HG02970 (cell line): ENCODE measurements around the gene NR3C1.
A peak's percentile ranks its signal among the peaks of the same experiment; 100 is the strongest.

ENCODE experiments used
- ATAC-seq: cut with Tn5 transposase; IDR thresholded peaks from one replicate; pipeline ENCODE4 v1.9.1; 2021; ENCODE audit warnings: mild to moderate bottlenecking, moderate library complexity, moderate number of reproducible peaks; ENCODE audit not compliant: unreplicated experiment, low FRiP score

Gene NR3C1

DNA sequence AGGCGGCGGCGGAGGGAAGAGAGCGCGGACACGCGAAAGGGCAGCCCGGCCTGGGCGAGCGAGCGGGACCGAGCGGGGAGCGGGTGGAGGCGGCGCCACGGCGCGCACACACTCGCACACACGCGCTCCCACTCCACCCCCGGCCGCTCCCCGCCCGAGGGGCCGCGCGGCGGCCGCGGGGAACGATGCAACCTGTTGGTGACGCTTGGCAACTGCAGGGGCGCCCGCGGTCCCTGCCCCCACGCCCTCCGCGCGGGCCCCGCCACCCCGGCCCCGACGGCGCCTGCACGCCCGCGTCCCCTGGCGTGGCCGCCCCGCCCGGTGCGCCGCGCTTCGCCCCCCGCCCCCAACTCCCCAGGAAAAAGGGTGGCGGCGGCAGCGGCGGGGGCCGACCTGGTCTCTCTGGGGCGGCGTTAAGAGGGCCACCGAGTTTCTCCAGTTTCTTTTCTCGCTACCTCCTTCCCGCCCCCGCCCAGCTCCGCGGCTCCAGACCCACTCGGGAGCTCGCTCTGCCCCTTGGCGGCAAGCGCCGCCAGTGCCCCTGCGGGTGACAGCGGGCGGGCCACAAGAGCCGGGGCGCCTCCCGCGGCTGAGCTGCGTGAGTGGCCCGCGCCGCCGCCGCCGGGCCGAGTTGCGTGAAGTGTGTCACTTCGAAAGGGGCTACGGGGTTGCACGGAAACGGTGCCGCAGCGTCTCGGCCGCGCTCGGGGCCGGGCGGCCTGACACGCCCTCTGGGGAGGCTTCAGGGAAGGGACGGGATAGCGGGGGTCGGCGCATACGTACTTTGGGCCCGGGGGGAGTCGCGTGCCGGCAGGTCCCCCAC is at the start of gene NR3C1:
Gene NR3C1, minus strand, starts transcription at position 94 of the 823 bp plus-strand sequence. CDS start 2,847 bp downstream, outside the sequence.
- ATAC-seq: peak; percentile 63

DNA sequence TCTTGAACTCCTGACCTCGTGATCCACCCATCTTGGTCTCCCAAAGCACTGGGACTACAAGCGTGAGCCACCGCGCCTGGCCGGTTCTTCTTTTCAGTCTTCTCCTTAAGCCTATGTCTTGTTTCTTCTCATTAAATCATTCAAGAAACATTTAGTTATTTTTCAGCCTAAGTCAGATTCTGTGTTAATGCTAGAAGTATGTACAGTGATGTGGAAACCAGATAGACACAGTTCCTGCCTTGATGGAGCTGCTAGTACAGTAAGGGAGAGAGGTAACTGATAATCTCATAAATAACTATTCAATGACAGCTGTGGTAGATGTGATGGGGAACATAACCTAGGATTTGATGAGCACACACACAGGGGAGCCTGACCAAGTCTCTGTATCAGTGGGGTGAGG is 46.3 kb upstream of the NR3C1 start:
- no peak for ATAC-seq

DNA sequence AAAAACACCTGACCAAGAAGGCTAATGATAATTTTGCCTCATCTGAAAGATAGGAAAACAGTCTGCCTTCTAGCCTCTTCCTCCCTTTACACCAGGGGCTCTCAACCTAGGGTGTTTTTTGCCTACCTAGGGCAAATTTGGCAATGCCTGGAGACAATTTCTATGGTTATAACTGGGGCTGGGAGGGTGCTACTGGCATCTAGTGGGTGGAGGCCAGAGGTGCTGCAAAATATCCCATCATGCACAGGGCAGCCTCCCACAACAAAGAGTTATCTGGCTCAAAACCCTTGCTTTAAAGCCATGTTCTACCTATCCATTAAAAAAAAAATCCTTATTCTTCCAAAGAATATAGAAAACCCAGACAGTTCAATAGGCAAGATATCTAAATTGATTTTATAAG is 45.0 kb upstream of the NR3C1 start:
- ATAC-seq: no peak

DNA sequence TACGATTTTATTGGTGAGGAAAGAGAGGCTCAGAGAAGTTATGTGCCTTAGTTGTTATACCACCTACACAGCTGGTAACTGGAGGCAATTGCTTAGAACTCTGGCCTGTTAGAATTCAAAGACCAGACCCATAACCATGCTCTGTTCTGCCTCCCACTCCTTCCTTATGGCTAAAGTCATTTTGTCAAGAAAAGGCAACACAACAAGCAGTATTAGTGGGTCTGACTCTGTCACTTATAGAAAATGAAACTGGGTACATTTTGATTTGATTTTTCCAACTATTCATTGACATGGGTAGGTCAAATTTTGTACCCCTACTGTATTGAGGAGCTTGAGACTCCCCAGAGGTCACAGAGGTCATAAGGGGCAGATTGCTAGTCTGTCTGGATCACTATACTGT is 44.5 kb upstream of the NR3C1 start:
- ATAC-seq: no peak

DNA sequence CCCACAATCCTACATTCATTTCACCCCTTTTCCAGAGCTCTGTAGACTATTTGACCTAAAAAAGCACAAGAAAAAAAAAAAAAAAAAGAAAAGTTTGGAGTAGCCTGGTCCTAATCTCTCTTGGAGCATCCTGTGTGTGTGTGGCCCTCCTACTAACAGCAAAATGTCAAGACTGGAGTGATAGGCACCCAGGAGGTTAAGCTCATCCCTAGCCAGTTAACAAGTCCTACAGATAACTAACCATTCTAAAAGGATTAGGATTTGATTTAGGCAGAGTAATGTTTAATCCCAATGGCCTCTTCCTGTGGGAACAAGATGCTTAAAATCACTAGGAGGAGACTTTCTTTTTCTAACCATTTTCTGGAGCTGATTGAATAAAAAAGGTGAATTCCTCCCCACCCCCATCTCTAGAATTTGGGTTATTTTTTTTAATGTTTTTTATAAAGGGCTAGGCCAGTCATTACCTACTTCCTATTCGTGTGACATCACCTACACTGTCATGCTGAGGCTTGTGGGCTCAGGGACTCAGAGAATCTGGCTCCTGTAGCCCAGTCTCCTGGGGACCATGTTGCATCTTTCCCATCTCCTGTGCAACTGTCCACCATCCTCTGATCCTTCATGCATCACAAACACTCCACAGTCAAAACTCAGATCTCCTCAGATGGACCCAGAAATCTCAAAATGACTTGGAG is 43.2 kb upstream of the NR3C1 start:
- ATAC-seq: no peak

DNA sequence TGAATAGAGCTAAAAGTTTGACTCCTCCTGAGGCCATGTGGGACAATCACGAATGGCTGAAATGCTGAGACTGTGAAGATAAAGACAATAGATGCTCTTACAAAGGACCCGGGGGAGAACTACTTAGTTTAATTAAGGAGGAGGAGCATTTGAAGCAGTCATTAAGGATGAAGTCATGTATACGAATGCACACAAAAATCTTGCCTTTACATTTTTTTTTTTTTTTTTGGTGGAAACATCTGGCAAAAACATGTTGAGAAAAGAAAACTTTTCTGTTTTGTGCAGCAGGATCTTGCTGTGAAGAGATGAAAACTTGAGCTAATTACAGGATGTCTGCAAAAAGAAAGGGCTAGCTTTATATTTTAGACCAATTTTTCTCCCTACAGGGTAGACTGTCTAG is 42.3 kb upstream of the NR3C1 start:
- no peak for ATAC-seq

DNA sequence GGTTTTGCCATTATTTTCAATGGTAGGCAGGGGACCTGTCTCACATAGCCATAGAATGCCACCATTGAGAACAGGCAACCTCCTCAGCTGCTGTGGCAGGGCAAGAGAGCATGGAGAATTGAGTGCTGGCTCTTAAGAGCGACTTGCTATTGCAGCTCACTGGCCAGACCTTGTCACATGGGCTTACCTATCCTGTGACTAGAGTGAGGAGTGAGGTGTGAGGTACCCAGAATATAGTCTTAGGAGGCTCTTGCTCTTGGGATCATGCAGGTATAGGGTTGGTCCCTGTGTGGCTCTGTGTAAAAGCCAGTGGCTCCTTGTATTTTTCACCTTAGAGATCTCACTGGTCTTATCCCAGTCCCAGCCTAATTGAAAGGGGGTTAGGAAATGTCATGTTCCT is 39.8 kb upstream of the NR3C1 start:
- ATAC-seq: no peak

DNA sequence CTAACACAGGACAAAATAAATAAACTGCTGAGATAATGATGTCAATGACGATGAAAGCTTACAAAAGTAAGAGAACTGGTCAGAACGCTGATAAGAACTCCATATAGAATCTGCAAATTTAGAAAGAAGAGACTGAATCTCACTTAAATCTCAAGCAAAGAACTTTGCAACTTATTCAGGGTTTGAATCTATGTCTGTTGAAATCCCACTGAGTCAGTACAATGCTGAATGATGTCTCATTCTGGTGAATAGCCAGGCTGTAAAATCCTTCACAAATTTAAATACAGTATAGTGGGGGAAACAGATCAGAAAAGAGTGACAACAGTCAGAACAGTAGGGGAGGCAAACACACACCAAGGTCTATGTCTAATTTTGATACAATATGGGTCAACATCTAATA is 38.9 kb upstream of the NR3C1 start:
- no peak for ATAC-seq

DNA sequence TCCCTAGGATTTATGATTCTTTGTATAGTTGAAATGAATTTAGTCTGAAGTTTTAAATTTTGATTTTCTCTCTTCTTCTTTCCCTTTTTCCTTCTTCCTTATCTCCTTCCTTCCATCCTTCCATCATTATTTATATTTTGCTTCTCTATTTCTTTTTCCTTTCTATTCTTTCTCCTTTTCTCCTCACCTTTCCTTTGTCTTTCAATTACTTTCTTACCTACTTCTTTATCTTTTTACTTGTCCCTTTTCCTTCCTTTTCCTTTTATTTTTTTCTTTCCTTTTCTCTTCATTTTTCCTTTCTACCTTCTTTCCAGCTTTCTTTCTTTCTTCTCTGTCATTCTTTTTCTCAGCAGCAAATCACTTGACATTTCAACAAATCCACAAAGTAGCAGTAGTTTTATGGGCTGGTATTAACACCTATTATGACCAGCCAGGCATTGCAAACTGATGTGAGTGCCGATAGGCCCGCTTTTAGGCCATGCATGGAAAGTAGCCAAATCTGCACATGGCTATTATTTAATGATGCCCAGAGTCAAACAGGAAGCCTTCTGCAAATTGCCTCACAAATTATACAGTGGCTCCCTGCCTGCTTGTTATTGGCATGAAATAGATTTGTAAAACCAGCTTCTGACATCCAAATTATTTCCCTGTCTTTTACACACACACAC is 37.1 kb upstream of the NR3C1 start:
- no peak for ATAC-seq

DNA sequence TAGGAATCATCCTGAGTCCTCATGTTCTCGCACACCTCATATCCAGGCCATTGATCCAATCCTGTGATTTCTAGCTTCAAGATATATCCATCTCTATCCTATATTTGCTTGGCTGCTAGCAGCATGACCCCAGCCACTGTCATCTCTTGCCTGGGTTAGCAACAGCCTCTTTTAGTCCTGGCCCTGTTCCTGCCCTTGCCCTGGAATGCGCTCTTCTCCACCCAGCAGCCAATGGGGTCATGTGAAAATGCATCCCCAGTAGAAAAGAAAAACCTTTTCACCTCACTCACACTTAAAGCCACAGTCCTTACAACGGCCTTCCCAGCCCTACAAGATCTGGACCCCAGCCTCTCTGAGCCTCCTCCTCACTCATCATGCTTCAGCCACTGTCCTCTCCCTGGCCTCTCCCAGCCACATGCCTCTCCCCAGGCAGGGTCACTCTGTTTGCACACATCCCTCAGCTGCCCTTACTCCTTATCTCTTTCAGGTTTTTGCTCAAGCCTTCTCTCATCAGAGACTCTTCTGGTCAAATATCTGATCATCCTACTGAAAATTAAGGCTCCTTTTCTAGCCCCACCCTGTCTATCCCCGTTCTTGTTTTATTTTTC is 34.3 kb upstream of the NR3C1 start:
- ATAC-seq: no peak

DNA sequence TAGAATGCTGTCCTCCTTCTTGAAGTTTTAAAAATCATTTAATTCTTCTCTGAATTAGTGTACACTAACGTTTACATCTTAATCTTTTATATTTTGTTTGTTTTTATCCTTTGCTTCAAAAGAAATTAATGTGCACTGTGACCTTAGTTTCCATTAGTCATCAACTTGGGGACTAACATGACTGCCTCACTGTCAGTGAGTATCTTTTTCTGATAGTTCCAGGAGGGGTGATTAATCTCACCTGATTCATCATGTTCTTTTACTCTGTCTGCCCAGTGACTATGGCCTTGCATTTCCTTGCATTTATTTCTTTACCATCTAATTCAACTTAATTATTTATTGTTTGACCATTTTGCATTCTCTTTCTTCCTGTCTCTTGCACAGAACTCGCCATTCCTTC is 33.4 kb upstream of the NR3C1 start:
- no peak for ATAC-seq

DNA sequence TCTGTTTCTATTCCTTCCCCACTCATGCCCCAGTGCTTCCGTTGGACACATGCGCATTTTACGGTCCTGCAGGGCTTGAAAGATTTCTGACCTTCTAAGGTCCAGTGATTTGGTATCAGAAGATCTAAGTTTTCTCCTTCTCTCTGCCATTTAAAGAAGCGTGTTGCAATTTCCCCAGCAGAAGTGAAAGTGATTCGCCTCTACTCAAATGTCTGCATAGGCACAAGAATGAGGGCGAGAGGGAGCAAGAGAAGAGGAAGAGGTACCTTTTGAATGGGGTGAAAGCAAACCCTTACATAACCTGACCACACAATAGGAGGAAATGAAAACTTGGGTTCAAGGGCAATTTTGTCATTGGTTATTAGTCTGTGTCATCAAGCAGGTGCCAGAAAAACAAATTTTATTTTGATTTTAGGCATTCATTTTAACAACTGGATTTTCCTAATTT is 31.7 kb upstream of the NR3C1 start:
- no peak for ATAC-seq

DNA sequence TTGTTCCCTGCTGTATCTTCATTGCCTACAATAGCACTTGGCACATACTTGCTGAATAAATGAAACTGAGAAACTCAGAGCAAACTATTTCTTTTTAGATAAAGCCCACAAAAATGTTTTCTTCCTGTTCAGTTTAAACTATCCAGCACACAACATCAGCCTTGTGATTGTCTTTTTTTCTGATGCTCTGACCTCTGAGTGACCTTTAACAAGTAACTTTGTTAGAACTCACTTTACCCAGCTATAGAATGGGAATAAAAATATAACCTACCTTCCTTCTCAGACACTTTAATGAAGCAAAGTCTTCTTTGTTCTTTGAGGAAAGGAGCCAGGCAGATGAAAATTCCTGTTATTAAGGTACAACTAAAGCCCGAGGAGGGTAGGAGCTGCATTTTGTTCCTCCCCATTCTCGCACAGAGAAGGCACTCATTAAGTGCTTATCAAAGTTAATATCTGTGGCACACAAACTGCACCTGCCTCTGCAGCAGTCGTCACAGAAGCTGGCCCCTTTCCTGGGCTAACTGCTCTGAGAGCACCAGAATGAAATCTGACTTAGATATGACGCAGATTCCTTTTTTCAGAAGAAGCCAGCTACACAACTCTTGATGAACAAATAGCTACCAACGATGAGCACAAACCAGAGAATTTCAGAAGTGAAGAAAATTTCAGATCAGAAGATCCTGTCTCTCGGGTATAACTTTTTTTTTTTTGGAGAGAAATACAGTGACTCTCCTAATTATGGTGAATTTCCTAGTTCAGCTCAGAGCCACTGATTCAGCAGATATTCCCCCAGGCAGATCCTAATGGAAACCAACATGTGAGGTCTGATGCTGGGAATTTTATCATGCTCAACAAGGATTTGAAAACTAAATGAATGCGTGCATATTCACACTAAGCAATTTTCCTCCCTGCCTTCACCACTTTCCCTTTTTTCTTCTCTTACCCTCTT is 31.0 kb upstream of the NR3C1 start:
- no peak for ATAC-seq

DNA sequence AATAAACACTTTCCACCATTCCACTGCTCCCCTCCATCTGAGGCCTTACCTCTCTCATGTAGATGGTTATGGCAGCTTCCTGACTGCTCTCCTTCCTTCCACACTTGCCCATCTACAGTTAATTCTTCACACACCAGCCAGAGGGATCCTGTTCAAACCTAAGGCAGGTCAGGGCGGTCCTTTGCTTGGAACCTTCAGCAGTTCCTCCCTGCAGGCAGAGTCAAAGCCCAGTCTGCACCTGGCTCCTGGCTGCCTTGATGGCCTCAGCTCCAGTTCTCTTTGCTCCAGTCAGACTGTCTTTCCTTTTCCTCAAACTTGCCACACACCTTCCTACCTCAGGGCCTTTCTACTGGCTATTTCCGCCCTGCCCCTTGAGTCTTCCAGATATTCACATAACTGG is 30.2 kb upstream of the NR3C1 start:
- no peak for ATAC-seq

DNA sequence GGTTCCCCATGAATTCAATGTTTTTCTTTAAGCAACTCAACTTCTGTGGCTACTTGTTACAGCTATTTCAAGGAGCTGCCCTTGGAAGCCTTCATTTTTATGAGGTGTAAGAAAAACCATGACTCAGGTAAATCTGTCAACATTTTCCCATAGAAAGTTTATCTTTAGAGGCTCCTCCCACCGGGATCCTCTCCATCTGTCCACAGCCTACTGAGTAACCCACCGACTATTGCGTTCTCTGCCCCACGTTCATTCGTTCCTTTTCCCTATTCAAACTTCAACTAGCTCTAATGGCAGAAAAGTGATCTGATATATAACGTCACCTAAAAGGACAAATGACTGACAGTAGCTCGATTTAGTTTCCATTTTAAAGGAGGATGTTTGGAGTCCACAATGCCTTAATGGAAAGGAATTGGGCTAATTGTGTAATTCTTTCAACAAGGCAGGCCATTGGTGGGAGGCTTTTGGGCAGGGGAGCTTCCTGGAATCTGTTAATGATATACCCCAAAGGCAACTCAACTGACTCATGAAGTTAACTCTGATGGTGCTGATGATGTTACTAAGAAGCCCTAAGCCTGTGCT is 29.3 kb upstream of the NR3C1 start:
- ATAC-seq: no peak

DNA sequence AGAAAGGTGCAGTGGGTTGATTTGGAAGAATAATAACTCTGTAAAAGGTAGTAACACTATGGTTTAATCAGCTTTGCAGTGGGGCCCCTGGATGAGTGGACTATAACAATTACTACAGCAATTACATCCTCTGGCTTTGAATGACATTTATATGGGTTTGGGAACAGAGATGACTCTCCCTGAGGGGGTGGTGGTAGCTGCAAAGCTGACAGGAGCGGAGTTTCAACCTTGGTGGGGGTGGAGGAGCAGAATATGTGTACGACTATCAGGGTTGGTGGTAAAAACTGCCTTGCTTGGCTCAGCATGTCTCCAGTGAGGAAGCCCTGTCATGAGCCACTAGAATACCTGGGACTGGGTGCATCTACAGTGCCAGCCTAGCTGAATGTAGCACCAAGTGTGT is 28.3 kb upstream of the NR3C1 start:
- no peak for ATAC-seq

DNA sequence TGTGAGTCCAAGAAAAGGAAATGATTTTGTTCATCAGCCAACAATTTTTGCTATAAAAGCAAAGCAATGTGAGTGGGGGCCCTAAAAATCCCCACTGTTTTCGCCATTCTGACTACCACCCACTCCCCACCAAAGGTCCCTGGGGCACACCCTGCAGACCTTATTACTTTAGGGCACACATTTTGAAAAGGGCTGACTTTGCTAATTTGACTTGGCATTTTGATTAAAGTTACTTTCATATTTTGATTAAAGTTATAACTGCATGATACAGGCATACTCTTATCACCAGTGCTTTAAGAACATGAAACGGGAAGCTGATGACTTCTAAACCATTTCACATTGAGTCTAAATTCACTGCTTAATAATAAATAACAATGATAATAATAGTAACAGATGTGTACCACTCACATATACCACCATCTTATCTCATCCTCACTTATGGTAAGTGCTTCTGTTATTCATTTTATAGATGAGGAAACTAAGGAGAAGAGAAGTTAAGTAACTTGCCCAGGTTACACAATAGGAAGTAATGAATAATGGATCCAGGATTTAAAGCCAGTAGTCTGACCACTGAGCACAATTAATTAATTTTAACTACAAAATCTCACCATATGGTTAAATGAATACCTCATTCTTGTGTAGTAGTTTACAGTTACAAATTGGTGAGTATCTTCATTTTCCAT is 25.4 kb upstream of the NR3C1 start:
- ATAC-seq: no peak

DNA sequence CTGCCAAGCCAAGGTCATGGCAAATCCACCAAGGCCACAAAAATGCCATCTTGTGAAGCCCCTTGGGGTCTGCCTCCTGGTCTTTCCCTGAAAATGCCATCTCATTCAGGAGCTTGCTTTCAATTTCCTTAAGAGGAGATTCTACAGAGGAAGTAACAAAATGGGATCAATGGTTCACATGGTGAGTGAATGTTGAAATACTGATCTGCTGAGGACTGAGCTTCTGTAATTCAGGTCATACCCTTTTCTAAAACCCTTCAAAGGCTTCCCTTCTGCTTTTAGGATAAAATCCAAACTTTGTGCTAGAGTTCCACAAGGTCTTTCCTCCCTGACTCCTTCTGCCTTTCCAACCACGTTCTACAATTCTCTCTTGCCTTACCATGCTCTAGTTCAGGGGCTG is 24.7 kb upstream of the NR3C1 start:
- ATAC-seq: no peak

DNA sequence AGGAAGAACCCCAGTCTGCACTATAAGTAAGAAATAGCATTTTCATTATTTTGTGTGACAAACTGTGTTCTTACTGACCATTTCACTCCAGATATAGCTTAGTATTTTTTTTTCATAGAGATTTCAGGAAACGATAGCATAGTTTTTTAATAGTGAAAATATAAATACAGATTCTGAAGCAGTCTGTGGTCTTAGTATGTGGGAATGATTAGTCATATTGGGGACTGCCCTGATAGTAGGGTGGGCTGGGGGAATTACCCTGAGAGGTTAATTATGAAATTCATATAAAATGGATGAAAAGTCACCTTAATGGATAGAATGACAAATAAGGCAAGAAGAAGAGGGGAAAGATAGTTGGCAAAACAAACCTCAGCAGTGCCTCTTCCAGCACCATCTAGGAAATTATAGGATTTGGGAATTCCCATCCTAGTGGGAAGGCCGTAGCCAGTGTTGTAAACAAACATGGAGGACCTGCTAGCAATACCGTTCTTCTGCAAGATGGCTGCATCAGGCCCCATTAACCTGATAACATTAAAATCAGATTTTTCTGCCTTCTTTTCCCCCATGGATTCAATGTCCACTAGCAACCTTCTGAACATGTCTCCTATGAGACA is 23.7 kb upstream of the NR3C1 start:
- no peak for ATAC-seq
